GM13976 (cell line): ENCODE results near the gene SIPA1.
"Not testable (repeated sequence)": the region's sequence is repeated elsewhere in the genome, so short reads cannot be mapped to it uniquely, and the experiment has no call there.

Experiments
- DNase-seq: peaks from one replicate; pipeline ENCODE4 v3.0.0; 2012; ENCODE audit warnings: low spot score
- in situ Hi-C: fragments of 300-500 bp; cut with MboI; formaldehyde crosslinking; loops from one replicate; pipeline ENCODE4 v1.12.0; 2022; ENCODE audit warnings: low sequenced_read_pairs, mixed read lengths, inconsistent platforms; ENCODE audit not compliant: unreplicated experiment
- TF ChIP-seq, protein P1 (sequence below): IDR thresholded peaks from 2 replicates; pipeline ENCODE4 v1.5.1; 2012; ENCODE audit warnings: borderline replicate concordance, mild to moderate bottlenecking; ENCODE audit not compliant: insufficient read depth; ENCODE audit errors: extremely low read depth, missing control alignments, control extremely low read depth

SIPA1 gene

GRCh38 chr11:65657426-65657825 lies 19.5 kb downstream of the SIPA1 start:
- in situ Hi-C loops, result no loop called here
- TF ChIP-seq, protein P1, sequence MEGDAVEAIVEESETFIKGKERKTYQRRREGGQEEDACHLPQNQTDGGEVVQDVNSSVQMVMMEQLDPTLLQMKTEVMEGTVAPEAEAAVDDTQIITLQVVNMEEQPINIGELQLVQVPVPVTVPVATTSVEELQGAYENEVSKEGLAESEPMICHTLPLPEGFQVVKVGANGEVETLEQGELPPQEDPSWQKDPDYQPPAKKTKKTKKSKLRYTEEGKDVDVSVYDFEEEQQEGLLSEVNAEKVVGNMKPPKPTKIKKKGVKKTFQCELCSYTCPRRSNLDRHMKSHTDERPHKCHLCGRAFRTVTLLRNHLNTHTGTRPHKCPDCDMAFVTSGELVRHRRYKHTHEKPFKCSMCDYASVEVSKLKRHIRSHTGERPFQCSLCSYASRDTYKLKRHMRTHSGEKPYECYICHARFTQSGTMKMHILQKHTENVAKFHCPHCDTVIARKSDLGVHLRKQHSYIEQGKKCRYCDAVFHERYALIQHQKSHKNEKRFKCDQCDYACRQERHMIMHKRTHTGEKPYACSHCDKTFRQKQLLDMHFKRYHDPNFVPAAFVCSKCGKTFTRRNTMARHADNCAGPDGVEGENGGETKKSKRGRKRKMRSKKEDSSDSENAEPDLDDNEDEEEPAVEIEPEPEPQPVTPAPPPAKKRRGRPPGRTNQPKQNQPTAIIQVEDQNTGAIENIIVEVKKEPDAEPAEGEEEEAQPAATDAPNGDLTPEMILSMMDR, result no peak
- DNase-seq, result no peak

DNA sequence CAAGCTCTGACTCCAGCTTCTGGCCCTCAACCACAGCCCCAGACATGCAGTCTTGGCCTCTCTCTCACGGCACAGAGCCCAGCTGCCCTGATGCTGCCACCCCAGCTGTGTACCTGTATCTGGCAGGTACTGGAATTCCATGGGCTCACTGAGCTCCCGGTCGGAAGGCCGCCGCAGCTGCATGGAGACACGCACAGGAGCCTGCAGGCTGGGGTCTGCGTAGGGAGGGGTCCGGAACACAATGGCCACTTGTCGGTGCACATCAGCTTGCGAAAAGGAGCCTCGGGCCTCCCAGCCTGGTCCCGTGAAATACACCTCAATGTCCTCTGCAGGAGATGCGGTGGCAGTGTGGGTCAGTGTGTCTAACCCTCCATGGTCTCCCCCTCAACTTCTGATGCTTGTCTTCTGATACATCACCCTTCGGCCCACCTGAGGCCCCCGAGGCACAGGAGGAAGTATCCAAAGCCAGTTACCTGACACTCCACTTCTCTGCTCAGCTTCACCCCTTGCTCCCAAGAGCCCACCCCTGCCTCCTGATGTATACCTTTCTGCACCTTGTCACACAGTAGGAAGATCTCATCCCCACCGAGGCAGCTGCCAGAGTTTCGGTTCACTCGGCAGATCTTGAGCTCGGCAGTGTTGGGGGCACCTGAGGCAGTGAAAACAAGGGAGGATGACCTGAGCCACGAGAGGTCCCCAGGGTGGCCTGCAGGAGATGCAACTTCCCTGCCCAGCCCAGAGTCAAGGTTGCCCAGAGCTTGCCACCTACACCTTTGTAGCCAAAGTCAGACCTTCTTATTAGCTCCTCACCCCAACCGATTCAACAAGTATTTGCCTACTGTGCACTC lies 20.5 kb downstream of the SIPA1 start:
- DNase-seq, result no peak
- in situ Hi-C loops, result no loop called here
- TF ChIP-seq, protein P1, result no peak

- DNase-seq, result no peak
- TF ChIP-seq, protein P1, result no peak
- in situ Hi-C loops, result no loop called here
Observed at GRCh38 chr11:65660038-65660437, 22.1 kb downstream of the SIPA1 start.

DNA sequence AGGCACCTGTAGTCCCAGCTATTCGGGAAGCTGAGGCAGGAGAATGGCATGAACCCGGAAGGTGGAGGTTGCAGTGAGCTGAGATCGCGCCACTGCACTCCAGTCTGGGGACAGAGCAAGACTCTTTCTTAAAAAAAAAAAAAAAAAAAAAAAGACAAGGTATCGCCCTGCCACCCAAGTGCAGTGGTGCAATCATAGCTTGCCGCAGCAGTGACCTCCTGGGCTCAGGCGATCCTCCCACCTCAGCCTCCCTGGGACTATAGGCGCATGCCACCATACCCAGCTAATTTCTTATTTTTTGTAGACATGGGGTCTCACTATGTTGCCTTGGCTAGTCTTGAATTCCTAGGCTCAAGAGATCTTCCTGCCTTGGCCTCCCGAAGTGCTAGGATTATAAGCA lies 23.0 kb downstream of the SIPA1 start:
- in situ Hi-C loops, DNase-seq: not testable (repeated sequence)

- DNase-seq, result no peak
- TF ChIP-seq, protein P1, result no peak
- in situ Hi-C loops, result no loop called here
Observed at GRCh38 chr11:65661599-65662246, 23.8 kb downstream of the SIPA1 start.

GRCh38 chr11:65662247-65662798 lies 24.4 kb downstream of the SIPA1 start:
- TF ChIP-seq, protein P1, result no peak
- DNase-seq, result no peak
- in situ Hi-C loops, result no loop called here

DNA sequence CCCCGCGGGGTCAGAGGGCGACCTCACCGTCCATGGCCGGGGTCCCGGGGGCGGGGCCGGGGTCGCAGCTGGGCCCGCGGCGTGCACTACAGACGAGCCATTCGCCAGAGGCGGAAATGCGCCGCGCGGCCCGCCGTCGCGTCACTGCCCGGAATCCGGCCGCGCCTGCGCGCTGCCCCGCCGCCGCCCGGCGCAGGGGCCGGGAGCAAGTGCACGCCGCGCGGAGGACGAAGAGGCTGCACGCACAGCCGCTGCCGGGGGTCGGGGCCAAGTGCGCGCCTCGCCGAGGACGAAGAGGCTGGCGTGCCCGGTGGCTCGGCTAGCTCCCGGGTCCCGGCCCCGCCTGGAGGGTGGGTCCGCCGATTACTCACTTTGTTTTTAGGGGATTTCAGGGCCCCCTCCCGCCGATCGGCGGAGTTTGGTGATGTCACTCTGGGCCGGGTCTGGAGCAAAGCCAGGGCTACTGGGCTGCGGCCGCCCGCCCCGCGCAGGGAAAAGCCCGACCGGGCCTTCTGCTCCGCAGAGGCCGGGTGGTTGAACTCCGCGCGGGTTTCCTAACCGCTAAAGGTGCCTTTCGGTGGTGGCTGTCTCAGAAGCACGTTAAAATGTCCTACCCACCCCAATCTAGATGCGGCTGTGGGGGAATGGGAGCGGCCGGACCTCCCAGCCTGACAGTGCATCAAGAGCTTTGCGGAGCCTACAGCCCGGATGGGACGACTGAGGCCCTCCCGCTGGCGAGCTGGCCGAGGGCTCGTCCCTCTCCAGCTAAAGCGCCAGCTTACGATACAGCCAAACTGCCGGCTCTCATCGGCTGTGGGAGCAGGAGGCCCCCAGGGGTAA lies 25.1 kb downstream of the SIPA1 start, which contains the start of gene RELA:
RELA (minus strand) TSS at position 118 of the 840 bp plus-strand sequence; CDS start at position 34, 84 bp downstream.
- TF ChIP-seq, protein P1, result no peak
- peak; percentile 96 for DNase-seq
- in situ Hi-C loops, result no loop called here
